Activated T-helper 1 cell treated with anti-CD3 and anti-CD28 coated beads, Interleukin-12 subunit alpha, Interleukin-12 subunit beta, Interleukin-2, Interleukin-4 antibody, amounts not matched to agents 30 ng/mL and 10 ng/mL and 1 ng/mL, durations not matched to agents 14 hours and 24 hours and 36 hours (primary cell): ENCODE measurements around the gene PDHA1. TPM values are rescaled to one million over a fixed set of nuclear protein-coding genes. Genes with fewer than 3 reads are reported as not detected.

Experiments
- DNase-seq: peaks from one replicate; pipeline ENCODE4 v3.0.0; 2021; ENCODE audit warnings: low spot score
- H3K27ac Mint-ChIP-seq: one replicate; pipeline ENCODE4 v1.8.0; 2021; ENCODE audit warnings: mild to moderate bottlenecking, mixed read lengths
- H3K27me3 Mint-ChIP-seq: one replicate; pipeline ENCODE4 v1.8.0; 2022; ENCODE audit warnings: mild to moderate bottlenecking, moderate library complexity, mixed read lengths; ENCODE audit not compliant: insufficient read depth
- H3K36me3 Mint-ChIP-seq: one replicate; pipeline ENCODE4 v1.8.0; 2021; ENCODE audit warnings: low read depth, mixed read lengths
- H3K4me1 Mint-ChIP-seq: one replicate; pipeline ENCODE4 v1.8.0; 2021; ENCODE audit warnings: low read depth, mixed read lengths
- H3K4me3 Mint-ChIP-seq: one replicate; pipeline ENCODE4 v1.8.0; 2021; ENCODE audit warnings: mild to moderate bottlenecking, moderate library complexity, mixed read lengths
- H3K9me3 Mint-ChIP-seq: one replicate; pipeline ENCODE4 v1.8.0; 2021; ENCODE audit warnings: mixed read lengths
- intact Hi-C: fragments of 100-400 bp; cut with micrococcal nuclease; formaldehyde crosslinking; loops from one replicate; pipeline ENCODE4 v1.15.1; 2024
- total RNA-seq: library from RNA; stranded (reverse); gene quantifications from 2 replicates; pipeline ENCODE4 v1.2.3, GENCODE V29; 2022

The PDHA1 gene
- total RNA-seq, 1 donor from 2014 or later: 213 TPM

DNA sequence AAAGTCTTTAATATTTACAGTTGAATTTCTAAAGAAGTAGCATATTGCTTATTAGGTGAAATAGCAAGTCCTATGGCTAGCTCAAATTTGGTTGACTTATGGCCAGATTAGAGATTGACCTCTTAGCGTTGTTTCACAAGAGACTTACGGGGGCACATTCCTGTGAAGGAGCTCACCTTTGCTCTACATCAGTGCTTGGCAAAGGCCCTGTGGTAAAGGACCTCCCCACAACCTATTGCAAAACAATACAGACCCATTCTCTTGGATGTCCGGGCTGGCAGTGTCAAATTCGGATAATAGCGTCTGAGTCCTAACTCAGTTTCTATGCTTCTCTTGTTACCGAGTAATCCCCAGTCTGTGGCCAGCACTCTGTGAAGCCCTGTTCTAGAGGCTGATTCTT, 10.9 kb downstream of the PDHA1 start:
- Mint-ChIP-seq H3K4me3 (no peak overlapping the region), H3K9me3 (no peaks in the 10 kb centered on the region), H3K27me3 (no peaks in the 10 kb centered on the region), H3K27ac (no peak overlapping the region), H3K4me1 (peaks cover 13% of the 10 kb centered on the region), H3K36me3 (peaks cover 43% of the 10 kb centered on the region)
- DNase-seq: no peak
- intact Hi-C loops: no loop called here

DNA sequence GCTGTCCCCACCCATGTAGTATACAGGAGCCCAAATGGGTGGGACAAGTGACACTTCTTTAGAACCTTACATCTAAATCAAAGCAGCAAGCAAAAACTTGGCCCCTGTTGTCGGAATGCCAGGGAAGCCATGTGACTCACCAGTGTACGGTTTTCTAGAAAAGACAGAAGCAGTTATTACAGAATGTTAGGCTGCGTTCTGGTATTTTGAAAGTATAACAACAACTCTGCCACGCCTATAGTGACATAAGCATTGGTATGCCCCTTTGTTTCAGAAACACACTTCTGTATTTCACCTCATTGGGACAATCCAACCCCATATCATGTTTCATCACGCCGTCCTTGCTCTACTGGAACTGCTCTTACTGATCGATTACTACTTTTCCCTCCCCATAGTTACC, 14.8 kb downstream of the PDHA1 start:
- H3K27ac Mint-ChIP-seq: no peak overlapping the region
- no peaks in the 10 kb centered on the region for H3K9me3 Mint-ChIP-seq
- H3K4me1 Mint-ChIP-seq: no peaks in the 10 kb centered on the region
- peaks cover 34% of the 10 kb centered on the region for H3K36me3 Mint-ChIP-seq
- no peak overlapping the region for H3K4me3 Mint-ChIP-seq
- intact Hi-C loops: no loop called here
- H3K27me3 Mint-ChIP-seq: no peaks in the 10 kb centered on the region
- no peak for DNase-seq

DNA sequence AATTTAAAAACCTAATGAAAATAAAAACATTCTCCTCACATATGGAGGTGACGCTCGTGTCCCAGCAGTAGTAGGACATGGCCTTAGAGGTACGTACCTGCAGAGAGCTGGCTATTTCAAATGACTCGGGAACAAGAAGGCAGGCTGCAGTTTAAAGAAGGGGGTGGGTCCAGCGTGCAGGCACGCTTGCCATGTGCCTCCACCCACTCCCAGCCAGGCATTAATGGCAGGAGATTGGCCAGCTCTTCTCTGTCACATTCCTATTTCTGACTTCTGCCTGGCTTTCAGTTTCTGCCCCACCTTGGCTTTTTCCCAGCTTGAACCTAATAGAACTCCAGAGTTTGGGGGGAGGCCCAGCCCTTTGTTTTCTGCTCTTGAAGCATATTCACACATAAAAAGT, 17.2 kb downstream of the PDHA1 start:
- no peaks in the 10 kb centered on the region for H3K27me3 Mint-ChIP-seq
- H3K9me3 Mint-ChIP-seq: no peaks in the 10 kb centered on the region
- no peak overlapping the region for H3K27ac Mint-ChIP-seq
- no peak overlapping the region for H3K4me3 Mint-ChIP-seq
- no peaks in the 10 kb centered on the region for H3K4me1 Mint-ChIP-seq
- H3K36me3 Mint-ChIP-seq: peaks cover 28% of the 10 kb centered on the region
- intact Hi-C loops: no loop called here
- no peak for DNase-seq

DNA sequence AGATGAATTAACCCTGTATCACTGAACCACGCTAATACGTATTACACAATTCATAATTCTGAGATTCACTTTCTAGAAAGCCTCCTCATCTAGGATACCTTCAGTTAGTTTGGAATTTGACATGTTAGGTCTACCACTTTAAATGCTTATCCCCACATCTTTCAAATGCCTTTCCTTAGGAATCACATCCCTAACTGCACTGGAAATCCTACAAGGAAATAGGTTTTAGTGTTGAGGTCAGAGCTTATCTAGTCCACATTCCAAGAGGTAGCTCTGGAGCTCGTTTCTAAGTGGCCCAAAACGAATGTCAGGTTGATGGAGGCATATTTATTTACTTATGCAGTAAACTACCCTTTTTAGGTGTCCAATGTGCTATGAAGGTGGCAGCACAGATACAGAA, 18.0 kb downstream of the PDHA1 start:
- intact Hi-C loops: no loop called here
- Mint-ChIP-seq H3K36me3 (peaks cover 27% of the 10 kb centered on the region), H3K27me3 (no peaks in the 10 kb centered on the region), H3K4me3 (no peak overlapping the region), H3K4me1 (no peaks in the 10 kb centered on the region), H3K9me3 (no peaks in the 10 kb centered on the region), H3K27ac (no peak overlapping the region)
- DNase-seq: no peak

DNA sequence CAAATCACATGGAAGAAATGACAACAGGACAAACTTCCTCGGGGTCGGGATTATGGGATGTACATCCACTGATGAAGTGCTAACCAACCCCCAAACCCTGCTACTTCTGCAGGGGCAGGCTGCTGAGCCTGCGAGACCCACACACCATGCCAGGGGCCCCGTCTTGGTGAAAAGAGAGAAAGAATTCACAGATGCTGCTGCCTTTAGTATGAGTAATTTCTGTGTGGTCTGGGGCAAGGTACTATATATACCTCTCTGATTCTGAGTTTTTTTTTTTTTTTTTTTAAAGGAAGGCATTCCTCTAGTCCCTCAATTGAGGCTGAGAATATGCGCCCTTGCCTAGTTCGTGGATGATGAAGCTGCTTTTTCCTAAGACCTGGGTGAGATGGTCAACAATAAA, 24.8 kb downstream of the PDHA1 start:
- intact Hi-C loops: no loop called here
- Mint-ChIP-seq H3K27me3 (peaks cover 2% of the 10 kb centered on the region), H3K27ac (no peak overlapping the region), H3K4me1 (peaks cover 9% of the 10 kb centered on the region), H3K36me3 (peaks cover 15% of the 10 kb centered on the region), H3K4me3 (no peak overlapping the region), H3K9me3 (no peaks in the 10 kb centered on the region)
- DNase-seq: no peak

DNA sequence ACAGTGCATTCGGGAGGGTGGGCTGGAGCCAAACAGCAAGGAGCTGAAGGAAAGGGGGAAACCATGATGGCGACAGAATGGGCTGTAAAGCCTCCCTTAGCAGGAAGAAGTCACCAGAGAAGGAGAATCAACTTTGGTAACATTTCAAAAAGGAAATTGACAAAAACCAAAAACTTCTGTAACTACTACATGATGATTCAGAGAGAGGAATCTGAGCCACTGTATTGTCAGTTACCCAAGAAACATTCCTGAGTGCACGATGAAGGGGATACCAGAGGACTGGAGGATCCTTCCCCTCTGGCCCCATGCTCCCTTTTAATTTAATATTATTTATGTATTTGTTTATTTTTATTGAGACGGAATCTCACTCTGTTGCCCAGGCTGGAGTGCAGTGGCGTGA, 26.3 kb downstream of the PDHA1 start:
- Mint-ChIP-seq H3K36me3 (peaks cover 12% of the 10 kb centered on the region), H3K9me3 (no peaks in the 10 kb centered on the region), H3K4me3 (no peak overlapping the region), H3K27me3 (peaks cover 2% of the 10 kb centered on the region), H3K4me1 (peaks cover 9% of the 10 kb centered on the region), H3K27ac (no peak overlapping the region)
- DNase-seq: no peak
- intact Hi-C loops: loop anchor here (5.0 kb wide), 3 partner anchors 147 to 532 kb away; partner anchors contain the start of genes MAP3K15 and SH3KBP1

DNA sequence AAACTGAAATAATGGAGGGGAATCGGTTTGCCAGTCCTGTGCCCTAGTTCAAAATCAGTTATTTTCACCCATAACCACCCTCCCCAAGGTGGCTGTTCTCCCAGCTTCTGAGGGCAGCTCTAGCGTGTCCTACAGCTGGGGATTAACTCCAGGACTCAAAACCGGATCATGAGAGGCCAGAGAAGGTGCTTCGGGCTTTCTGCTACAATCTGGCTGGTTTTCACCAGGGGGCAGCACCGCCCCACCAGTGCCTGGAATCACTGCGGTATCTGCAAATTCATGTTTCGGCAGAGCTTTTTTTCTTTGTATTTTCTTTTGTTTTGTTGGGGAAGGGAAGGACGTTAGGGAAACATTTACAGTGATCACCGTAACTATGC, 28.4 kb downstream of the PDHA1 start:
- Mint-ChIP-seq H3K4me3 (peak overlapping the region; percentile 87), H3K9me3 (no peaks in the 10 kb centered on the region), H3K4me1 (peaks cover 9% of the 10 kb centered on the region), H3K27me3 (peaks cover 2% of the 10 kb centered on the region), H3K27ac (peak overlapping the region; percentile 85), H3K36me3 (no peaks in the 10 kb centered on the region)
- DNase-seq: peak; percentile 34
- intact Hi-C loops: loop anchor here (1.0 to 5.0 kb wide), 7 partner anchors 145 to 695 kb away; partner anchors contain the start of genes BCLAF3, MAP3K15, PHKA2 and SH3KBP1

DNA sequence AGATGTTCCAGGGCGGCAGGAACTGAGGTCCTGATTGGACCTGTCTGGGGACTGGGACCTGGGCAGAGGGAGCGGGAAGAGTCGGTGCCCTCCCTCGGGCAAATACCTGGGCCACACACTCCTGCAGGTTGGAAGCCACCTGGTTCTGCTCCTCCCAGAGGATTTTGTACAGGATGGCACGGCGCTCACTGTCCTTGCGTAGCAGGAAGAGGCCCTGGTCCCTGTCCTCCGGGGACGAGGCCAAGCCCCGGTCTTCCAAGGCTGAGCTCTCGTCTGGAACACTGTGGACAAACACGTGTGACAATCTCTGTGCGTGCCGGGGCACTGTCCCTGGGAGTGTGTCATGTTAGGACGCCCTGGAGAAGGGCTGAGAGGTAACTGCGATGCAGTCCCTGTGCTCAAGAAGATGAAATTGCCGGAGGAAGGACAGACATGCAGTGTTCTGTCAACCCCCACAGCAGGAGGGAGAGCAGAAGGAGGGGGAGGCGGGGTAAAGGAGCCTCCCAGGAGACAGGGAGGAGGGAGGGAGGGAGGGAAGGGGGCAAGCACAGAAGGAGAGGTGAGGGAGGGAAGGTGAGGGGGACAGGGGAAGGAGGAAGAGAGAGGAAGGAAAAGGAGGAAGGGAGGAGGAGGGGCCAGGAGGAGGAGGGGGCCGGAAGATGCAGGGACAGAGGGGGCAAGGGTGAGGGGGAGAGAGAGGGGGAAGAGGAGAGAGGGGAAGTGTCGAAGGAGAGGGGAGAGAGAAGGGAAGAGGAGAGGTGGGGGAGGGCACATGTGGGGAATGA, 29.0 kb downstream of the PDHA1 start:
- H3K27me3 Mint-ChIP-seq: peaks cover 2% of the 10 kb centered on the region
- intact Hi-C loops: loop anchor here (1.0 to 5.0 kb wide), 7 partner anchors 145 to 695 kb away; partner anchors contain the start of genes BCLAF3, MAP3K15, PHKA2 and SH3KBP1

DNA sequence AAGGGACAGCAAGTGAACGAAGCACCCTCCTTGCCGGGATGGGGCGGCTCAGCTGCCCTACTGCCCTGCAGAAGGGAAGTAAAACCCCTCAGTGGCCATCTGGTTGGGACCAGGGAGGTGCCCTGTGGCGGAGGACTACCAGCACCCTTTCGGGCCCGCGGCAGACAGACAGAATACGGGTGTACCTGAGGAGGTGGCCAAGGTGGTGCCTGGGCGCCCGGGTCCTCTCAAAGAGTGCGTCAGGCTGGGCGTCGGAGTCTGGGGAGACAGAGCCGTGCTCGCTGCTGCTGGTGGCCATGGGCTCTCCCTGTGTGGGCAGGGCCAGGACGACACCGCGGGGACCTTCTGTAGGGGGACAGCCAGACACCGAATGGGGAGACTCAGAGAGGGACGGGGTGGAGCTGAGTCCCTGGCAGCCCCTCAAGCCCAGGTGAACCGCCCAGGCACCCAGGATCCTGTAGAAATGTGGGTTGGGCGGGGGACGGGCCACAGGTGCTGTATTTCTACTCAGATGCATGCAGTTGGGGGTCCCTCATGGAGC, 29.7 kb downstream of the PDHA1 start:
- Mint-ChIP-seq H3K9me3 (no peaks in the 10 kb centered on the region), H3K4me1 (peaks cover 9% of the 10 kb centered on the region), H3K27ac (no peak overlapping the region), H3K36me3 (no peaks in the 10 kb centered on the region), H3K4me3 (no peak overlapping the region), H3K27me3 (peaks cover 2% of the 10 kb centered on the region)
- intact Hi-C loops: loop anchor here (2.0 to 5.0 kb wide), 4 partner anchors 144 to 617 kb away; partner anchors contain the start of genes BCLAF3, MAP3K15 and SH3KBP1
- DNase-seq: no peak

More for the DNA sequence above, 29.0 kb downstream of the PDHA1 start:
- Mint-ChIP-seq H3K4me3 (peak overlapping the region; percentile 87), H3K27ac (peak overlapping the region; percentile 85), H3K36me3 (no peaks in the 10 kb centered on the region), H3K9me3 (no peaks in the 10 kb centered on the region), H3K4me1 (peaks cover 9% of the 10 kb centered on the region)
- no peak for DNase-seq

DNA sequence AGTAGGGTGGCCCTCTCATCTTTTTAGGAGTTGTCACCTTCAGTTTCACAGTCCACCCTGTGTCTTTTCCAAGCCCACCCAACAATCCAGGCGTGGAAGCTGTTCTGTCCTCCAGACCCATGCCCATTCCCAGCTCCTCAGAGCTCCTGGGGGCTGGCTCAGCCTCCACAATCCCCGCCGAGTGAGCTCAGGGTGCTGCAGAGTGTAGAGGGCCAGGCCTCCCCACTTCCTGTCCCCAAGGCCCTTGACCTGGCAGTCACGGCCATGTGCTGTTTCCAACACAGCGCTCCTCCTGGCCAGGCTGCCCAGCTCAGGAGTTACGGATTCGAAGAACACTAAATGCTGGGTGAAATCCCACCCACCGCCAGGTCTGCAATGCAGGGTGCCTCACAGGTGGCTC, 31.8 kb downstream of the PDHA1 start:
- no peak overlapping the region for H3K4me3 Mint-ChIP-seq
- no peak overlapping the region for H3K27ac Mint-ChIP-seq
- intact Hi-C loops: no loop called here
- H3K27me3 Mint-ChIP-seq: peaks cover 2% of the 10 kb centered on the region
- no peaks in the 10 kb centered on the region for H3K9me3 Mint-ChIP-seq
- DNase-seq: no peak
- H3K36me3 Mint-ChIP-seq: no peaks in the 10 kb centered on the region
- peaks cover 9% of the 10 kb centered on the region for H3K4me1 Mint-ChIP-seq

DNA sequence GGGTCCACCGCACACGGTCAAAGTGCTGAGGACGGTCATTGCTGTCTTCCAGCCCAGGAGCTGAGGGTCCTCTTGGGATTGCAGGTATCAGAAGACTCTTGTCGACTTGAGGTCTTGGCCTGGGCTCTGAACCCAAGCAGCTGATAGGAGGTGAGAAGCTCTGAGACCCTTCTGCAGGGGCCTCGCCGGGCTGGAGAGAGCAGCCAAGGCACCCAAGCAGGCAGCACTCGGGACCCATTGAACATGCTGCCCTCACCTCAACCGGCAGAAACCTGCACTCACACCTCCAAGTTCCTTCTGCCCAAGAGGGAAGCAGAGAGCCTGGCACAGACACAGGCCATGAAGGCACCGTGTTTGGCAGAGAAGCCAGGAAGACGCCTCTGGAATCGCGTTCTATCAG, 34.1 kb downstream of the PDHA1 start:
- Mint-ChIP-seq H3K27me3 (no peaks in the 10 kb centered on the region), H3K27ac (no peak overlapping the region), H3K9me3 (no peaks in the 10 kb centered on the region), H3K36me3 (no peaks in the 10 kb centered on the region), H3K4me3 (no peak overlapping the region), H3K4me1 (peaks cover under 1% of the 10 kb centered on the region)
- DNase-seq: no peak
- intact Hi-C loops: no loop called here

DNA sequence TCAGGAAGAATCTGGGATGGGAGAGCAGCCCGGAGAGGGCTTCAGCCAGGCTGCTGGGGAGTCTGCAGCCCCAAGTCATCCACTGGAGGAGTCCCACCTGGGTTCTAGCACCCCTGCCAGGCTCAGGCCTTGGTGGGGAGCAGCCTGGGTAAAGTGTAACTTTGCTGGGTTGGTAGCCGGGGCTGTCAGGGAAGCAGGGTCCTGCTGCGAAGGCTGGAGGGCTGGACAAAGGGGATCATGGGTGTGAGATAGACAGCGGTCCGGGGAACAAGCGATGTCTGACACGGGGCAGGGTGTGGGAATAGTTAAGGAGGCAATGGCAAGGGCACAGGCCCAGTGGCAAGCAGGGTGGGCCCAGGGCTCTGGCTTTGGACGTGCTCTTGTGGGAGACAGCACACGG, 37.6 kb downstream of the PDHA1 start:
- Mint-ChIP-seq H3K4me1 (no peaks in the 10 kb centered on the region), H3K36me3 (no peaks in the 10 kb centered on the region), H3K27ac (no peak overlapping the region), H3K9me3 (no peaks in the 10 kb centered on the region), H3K4me3 (no peak overlapping the region), H3K27me3 (peaks cover 2% of the 10 kb centered on the region)
- intact Hi-C loops: no loop called here
- no peak for DNase-seq

DNA sequence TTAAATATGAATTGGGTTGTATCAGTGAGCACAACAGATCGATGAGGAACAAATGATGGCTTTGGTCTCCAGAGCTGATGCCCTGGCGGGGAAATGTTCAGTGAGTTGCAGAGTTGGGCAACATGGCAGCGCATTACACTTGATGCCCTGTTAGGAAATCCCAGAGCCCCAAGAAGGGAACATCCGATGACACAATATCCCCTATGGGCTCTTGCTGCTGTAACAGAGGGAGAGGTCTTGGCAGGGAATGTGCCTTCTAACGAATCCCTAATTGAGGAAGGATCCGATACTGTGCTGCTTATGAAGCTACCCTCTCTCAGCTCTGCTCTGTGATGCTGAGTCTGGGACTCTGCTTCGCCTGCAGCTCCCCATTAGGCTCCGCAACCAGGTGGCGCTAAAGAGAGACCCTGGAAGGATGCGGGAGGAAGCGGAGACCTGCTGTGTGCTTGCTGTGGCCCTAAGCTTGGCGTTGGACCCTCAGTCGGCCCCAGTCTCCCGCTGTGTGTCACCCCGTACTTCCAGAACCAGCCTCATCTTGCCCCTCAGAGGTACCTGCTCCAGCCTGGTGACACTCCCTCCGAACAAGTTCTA, 38.9 kb downstream of the PDHA1 start:
- no peak overlapping the region for H3K4me3 Mint-ChIP-seq
- peaks cover 2% of the 10 kb centered on the region for H3K27me3 Mint-ChIP-seq
- no peaks in the 10 kb centered on the region for H3K4me1 Mint-ChIP-seq
- no peak overlapping the region for H3K27ac Mint-ChIP-seq
- H3K36me3 Mint-ChIP-seq: no peaks in the 10 kb centered on the region
- intact Hi-C loops: no loop called here
- H3K9me3 Mint-ChIP-seq: no peaks in the 10 kb centered on the region
- peak; percentile 32 for DNase-seq
